ENCODE data around the gene WDR6.
A peak's percentile ranks its signal among the peaks of the same experiment; 100 is the strongest.

Gene WDR6

DNA sequence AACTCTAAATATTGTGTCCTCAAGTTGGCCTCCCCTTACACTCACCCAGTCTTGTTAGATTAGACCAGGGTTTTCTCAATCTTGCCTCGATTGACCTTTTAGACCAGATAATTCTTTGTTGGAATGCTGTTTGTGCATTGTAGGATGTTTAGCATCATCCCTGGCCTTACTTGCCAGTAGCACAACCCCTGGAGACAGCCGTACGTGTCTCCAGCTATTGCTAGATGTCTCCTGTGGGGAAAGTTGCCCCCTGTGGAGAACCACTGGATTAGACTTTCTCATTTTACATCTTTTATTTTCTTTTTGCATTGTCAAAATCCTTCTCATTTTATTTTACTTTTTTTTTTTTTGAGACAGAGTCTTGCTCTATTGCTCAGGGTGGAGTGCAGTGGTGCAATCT lies 2.2 kb downstream of the WDR6 start:
- Histone ChIP-seq H2AFZ (no peak overlapping the region), H3K79me2 (peaks cover 16% of the 10 kb centered on the region), H3K9me3 (ENCODE audit: control insufficient read depth, low read length) (no peaks in the 10 kb centered on the region), H3K27me3 (ENCODE audit: control insufficient read depth, insufficient read depth, low read length) (no peaks in the 10 kb centered on the region), H3K4me2 (ENCODE audit: low read length) (no peak overlapping the region), H3K36me3 (ENCODE audit: control insufficient read depth, insufficient read depth, low read length) (no peaks in the 10 kb centered on the region), H3K4me1 (peaks cover 6% of the 10 kb centered on the region), H3K4me3 (ENCODE audit: low read depth, low read length) (no peak overlapping the region), H3K27ac (no peak overlapping the region), H3K9ac (no peak overlapping the region)
- TF ChIP-seq CTCF (IDR thresholded peaks at IDR 0.05) = no peak

DNA sequence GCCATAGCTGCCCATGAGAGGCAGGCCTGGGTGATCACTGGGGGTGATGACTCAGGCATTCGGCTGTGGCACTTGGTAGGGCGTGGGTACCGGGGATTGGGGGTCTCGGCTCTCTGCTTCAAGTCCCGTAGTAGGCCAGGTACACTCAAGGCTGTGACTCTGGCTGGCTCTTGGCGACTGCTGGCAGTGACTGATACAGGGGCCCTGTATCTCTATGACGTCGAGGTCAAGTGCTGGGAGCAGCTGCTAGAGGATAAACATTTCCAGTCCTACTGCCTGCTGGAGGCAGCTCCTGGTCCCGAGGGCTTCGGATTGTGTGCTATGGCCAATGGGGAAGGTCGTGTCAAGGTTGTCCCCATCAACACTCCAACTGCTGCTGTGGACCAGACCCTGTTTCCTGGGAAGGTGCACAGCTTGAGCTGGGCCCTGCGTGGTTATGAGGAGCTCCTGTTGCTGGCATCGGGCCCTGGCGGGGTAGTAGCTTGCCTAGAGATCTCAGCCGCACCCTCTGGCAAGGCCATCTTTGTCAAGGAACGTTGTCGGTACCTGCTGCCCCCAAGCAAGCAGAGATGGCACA lies 5.3 kb downstream of the WDR6 start:
- Histone ChIP-seq H2AFZ (no peak overlapping the region), H3K79me2 (peaks cover 3% of the 10 kb centered on the region), H3K4me3 (ENCODE audit: low read depth, low read length) (no peak overlapping the region), H3K9me3 (ENCODE audit: control insufficient read depth, low read length) (no peaks in the 10 kb centered on the region), H3K9ac (no peak overlapping the region), H3K4me2 (ENCODE audit: low read length) (no peak overlapping the region), H3K4me1 (peaks cover 4% of the 10 kb centered on the region), H3K27ac (no peak overlapping the region), H3K36me3 (ENCODE audit: control insufficient read depth, insufficient read depth, low read length) (no peaks in the 10 kb centered on the region), H3K27me3 (ENCODE audit: control insufficient read depth, insufficient read depth, low read length) (no peaks in the 10 kb centered on the region)
- no peak for TF ChIP-seq CTCF (IDR thresholded peaks at IDR 0.05)

DNA sequence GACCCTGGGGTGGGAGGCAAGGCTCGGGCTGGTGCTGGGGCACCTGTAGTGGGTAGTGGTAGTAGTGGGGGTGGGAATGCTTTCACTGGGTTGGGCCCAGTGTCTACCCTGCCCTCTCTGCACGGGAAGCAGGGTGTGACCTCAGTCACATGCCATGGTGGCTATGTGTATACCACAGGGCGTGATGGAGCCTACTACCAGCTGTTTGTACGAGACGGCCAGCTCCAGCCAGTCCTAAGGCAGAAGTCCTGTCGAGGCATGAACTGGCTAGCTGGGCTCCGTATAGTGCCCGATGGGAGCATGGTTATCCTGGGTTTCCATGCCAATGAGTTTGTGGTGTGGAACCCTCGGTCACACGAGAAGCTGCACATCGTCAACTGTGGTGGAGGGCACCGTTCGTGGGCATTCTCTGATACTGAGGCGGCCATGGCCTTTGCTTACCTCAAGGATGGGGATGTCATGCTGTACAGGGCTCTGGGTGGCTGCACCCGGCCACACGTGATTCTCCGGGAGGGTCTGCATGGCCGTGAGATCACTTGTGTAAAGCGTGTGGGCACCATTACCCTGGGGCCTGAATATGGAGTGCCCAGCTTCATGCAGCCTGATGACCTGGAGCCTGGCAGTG lies 6.0 kb downstream of the WDR6 start:
- no peaks in the 10 kb centered on the region for H3K27me3 ChIP-seq (ENCODE audit: control insufficient read depth, insufficient read depth, low read length)
- no peaks in the 10 kb centered on the region for H3K36me3 ChIP-seq (ENCODE audit: control insufficient read depth, insufficient read depth, low read length)
- no peak overlapping the region for H2AFZ ChIP-seq
- H3K4me3 ChIP-seq (ENCODE audit: low read depth, low read length) = no peak overlapping the region
- H3K4me1 ChIP-seq = peaks cover 4% of the 10 kb centered on the region
- H3K79me2 ChIP-seq = peaks cover 3% of the 10 kb centered on the region
- no peak overlapping the region for H3K27ac ChIP-seq
- H3K9ac ChIP-seq = no peak overlapping the region
- H3K4me2 ChIP-seq (ENCODE audit: low read length) = no peak overlapping the region
- no peak for TF ChIP-seq CTCF (IDR thresholded peaks at IDR 0.05)
- no peaks in the 10 kb centered on the region for H3K9me3 ChIP-seq (ENCODE audit: control insufficient read depth, low read length)

GRCh38 chr3:49013738-49014660 lies 6.8 kb downstream of the WDR6 start:
- Histone ChIP-seq H3K27me3 (ENCODE audit: control insufficient read depth, insufficient read depth, low read length) (no peaks in the 10 kb centered on the region), H3K27ac (no peak overlapping the region), H3K4me1 (peaks cover 7% of the 10 kb centered on the region), H3K4me3 (ENCODE audit: low read depth, low read length) (no peak overlapping the region), H2AFZ (no peak overlapping the region), H3K79me2 (peaks cover 3% of the 10 kb centered on the region), H3K4me2 (ENCODE audit: low read length) (no peak overlapping the region), H3K36me3 (ENCODE audit: control insufficient read depth, insufficient read depth, low read length) (no peaks in the 10 kb centered on the region), H3K9me3 (ENCODE audit: control insufficient read depth, low read length) (no peaks in the 10 kb centered on the region), H3K9ac (no peak overlapping the region)
- peak; percentile 66 for TF ChIP-seq CTCF (IDR thresholded peaks at IDR 0.05)
